PFSK-1 (cell line): ENCODE results near the gene ZCCHC24.

Experiments
- FOXP2 ChIP-seq: optimal IDR thresholded peaks from 2 replicates; pipeline ENCODE3; 2011; ENCODE audit warnings: borderline replicate concordance, control low read depth, inconsistent platforms; ENCODE audit not compliant: insufficient read depth; ENCODE audit errors: extremely low read length, extremely low read depth
- POLR2AphosphoS5 ChIP-seq: IDR thresholded peaks from 2 replicates; pipeline ENCODE4 v1.6.1; 2012; ENCODE audit warnings: low read depth, mild to moderate bottlenecking, control low read depth, low read length, moderate library complexity
- SIN3A ChIP-seq: IDR thresholded peaks from 2 replicates; pipeline ENCODE4 v1.6.1; 2012; ENCODE audit warnings: mild to moderate bottlenecking, low read length, moderate library complexity, borderline replicate concordance; ENCODE audit not compliant: insufficient read depth
- TAF1 ChIP-seq: IDR thresholded peaks from 2 replicates; pipeline ENCODE4 v1.6.1; 2012; ENCODE audit warnings: low read length, control low read depth, borderline replicate concordance; ENCODE audit not compliant: insufficient read depth
- TF ChIP-seq, protein P1 (sequence below), 2 experiments: IDR thresholded peaks; 2 replicates each; pipeline versions ENCODE4 v1.6.1 to v1.8.0; 2011 to 2012; ENCODE audit warnings: low read depth in 2 of 2, low read length in 2 of 2, control low read depth in 1 of 2, inconsistent platforms in 1 of 2, mild to moderate bottlenecking in 1 of 2, moderate library complexity in 1 of 2; ENCODE audit not compliant: insufficient read depth in 1 of 2

The ZCCHC24 gene

DNA sequence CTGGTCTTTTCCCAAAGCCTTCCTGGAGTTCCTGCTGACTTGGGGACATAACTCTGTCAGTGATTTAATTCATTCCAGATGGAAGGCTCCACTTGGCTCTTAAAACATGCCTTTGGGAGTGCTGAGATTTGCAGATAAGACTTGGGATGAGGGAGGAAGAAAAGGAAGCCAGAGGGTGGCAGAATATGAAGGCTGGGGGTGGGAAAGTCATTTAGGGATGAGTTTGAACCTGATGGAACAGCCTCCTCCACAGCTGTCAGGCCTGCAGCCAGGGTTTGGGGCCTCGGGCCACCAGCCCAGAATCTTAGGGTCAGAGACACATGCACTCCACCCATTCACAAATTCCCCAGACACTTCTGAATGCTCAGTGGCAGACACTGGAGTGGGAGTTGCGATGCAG is 38.5 kb upstream of the ZCCHC24 start:
- TF ChIP-seq, protein P1, sequence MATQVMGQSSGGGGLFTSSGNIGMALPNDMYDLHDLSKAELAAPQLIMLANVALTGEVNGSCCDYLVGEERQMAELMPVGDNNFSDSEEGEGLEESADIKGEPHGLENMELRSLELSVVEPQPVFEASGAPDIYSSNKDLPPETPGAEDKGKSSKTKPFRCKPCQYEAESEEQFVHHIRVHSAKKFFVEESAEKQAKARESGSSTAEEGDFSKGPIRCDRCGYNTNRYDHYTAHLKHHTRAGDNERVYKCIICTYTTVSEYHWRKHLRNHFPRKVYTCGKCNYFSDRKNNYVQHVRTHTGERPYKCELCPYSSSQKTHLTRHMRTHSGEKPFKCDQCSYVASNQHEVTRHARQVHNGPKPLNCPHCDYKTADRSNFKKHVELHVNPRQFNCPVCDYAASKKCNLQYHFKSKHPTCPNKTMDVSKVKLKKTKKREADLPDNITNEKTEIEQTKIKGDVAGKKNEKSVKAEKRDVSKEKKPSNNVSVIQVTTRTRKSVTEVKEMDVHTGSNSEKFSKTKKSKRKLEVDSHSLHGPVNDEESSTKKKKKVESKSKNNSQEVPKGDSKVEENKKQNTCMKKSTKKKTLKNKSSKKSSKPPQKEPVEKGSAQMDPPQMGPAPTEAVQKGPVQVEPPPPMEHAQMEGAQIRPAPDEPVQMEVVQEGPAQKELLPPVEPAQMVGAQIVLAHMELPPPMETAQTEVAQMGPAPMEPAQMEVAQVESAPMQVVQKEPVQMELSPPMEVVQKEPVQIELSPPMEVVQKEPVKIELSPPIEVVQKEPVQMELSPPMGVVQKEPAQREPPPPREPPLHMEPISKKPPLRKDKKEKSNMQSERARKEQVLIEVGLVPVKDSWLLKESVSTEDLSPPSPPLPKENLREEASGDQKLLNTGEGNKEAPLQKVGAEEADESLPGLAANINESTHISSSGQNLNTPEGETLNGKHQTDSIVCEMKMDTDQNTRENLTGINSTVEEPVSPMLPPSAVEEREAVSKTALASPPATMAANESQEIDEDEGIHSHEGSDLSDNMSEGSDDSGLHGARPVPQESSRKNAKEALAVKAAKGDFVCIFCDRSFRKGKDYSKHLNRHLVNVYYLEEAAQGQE (IDR thresholded peaks at IDR 0.05; ENCODE audit: insufficient read depth in 1 of 2, low read depth in 2 of 2, low read length in 2 of 2): peak in 1 of 2 experiments; percentile 38; a peak in 1 of 4 replicates
- TF ChIP-seq SIN3A: peak; percentile 70; the same call in 1 of the 2 replicates
- no peak for TF ChIP-seq TAF1
- TF ChIP-seq FOXP2: no peak
- peak; percentile 54; the same call in 1 of the 2 replicates for TF ChIP-seq POLR2AphosphoS5

DNA sequence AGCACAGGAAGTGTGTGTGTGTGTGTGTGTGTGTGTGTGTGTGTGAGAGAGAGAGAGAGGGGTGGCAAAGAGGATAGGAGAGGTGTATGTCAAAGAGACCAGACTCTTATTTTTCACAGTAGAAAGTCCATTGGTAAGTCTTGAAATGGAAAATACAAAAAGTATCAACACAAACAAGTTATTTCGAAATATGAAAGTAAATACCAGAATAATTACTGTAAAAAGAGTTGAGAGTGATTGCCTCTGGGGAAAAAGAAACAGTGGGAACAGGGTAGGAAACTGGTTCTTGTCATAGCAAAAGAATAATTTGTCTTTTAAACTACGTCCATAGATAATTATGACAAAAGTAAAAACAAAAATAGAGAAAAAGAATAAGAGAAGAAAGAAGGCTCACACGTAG is 37.9 kb upstream of the ZCCHC24 start:
- TF ChIP-seq POLR2AphosphoS5 (no peak), SIN3A (no peak), TAF1 (no peak), FOXP2 (no peak)
- TF ChIP-seq, protein P1 (IDR thresholded peaks at IDR 0.05; ENCODE audit: insufficient read depth in 1 of 2, low read depth in 2 of 2, low read length in 2 of 2): no peak

DNA sequence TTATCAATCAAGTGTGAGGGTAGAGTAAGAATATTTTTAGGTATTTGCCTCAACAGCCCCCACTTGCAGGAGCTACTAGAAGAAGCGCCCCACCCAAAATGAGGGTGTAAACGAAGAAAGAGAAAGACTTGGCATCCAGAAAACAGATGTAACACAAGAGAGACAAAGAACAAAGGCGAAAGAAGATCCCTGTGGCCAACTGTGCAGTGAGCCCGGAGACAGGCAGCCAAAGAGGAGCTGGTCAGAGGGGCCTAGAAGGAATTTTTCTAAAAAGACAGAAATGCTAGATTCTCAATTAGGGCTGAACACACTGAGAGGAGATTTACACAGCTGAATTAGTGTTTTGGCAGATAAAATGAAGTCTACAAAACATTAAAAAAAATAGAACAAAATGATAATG is 37.3 kb upstream of the ZCCHC24 start:
- TF ChIP-seq FOXP2: no peak
- TF ChIP-seq SIN3A: no peak
- no peak for TF ChIP-seq POLR2AphosphoS5
- TF ChIP-seq TAF1: no peak
- TF ChIP-seq, protein P1 (IDR thresholded peaks at IDR 0.05; ENCODE audit: insufficient read depth in 1 of 2, low read depth in 2 of 2, low read length in 2 of 2): no peak

DNA sequence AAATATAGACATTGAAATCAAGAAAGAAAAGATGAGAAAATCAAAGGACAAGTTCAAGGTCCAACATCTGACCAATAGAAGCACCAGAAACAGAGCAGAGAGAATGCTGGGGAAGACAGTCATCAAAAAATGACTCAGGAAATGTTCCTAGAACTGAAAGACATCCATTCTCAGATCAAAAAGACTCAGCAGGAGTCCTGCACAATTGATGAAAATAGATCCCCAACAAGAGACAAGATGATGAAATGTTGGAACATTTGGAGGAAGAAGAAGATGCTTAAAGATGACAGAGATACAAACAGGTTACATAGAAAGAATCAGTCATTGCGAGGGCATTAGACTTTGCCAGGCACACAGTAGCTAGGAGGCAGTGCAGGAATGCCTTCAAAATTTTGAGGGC is 36.9 kb upstream of the ZCCHC24 start:
- TF ChIP-seq, protein P1 (IDR thresholded peaks at IDR 0.05; ENCODE audit: insufficient read depth in 1 of 2, low read depth in 2 of 2, low read length in 2 of 2): no peak
- no peak for TF ChIP-seq TAF1
- TF ChIP-seq SIN3A: no peak
- no peak for TF ChIP-seq FOXP2
- TF ChIP-seq POLR2AphosphoS5: no peak

DNA sequence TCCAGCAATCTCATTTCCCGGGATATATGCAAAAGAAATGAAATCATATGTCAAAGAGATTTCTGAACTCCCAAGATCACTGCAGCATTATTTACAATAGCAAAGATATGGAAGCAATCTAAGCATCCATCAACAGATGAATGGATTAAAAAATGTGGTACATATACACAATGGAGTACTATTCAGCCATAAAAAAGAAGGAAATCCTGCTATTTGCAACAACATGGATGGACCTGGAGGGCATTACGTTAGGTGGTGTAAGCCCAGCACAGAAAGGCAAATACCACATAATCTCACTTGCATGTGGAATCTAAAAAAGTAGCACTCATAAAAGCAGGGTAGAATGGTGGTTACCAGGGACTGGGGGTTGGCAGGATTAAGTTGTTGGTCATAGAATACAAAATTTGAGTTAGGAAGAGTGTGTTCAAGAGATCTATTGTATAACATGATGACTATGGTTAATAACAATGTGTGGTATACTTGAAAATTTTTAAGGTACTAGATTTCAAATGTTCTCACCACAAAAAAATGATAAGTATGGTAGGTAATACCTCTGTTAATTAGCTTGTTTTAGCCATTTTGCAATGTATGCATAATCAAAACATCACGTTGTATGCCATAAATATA is 34.0 kb upstream of the ZCCHC24 start:
- no peak for TF ChIP-seq POLR2AphosphoS5
- TF ChIP-seq TAF1: no peak
- TF ChIP-seq SIN3A: no peak
- TF ChIP-seq, protein P1 (IDR thresholded peaks at IDR 0.05; ENCODE audit: insufficient read depth in 1 of 2, low read depth in 2 of 2, low read length in 2 of 2): no peak
- TF ChIP-seq FOXP2: no peak
